B cell (primary cell): Measurements from ENCODE around the gene MRPL28. TPM values are rescaled to one million over a fixed set of nuclear protein-coding genes. Genes with fewer than 3 reads are reported as not detected.
"Not testable (repeated sequence)": the region's sequence is repeated elsewhere in the genome, so short reads cannot be mapped to it uniquely, and the experiment has no call there.

ENCODE experiments used
- ATAC-seq: fragments of 200-7000 bp; cut with Tn5 transposase; one replicate; pipeline ENCODE4 v1.10.0; 2021; ENCODE audit warnings: low read depth, mild to moderate bottlenecking, moderate number of reproducible peaks, moderate library complexity
- CTCF ChIA-PET: fragments of 350-600 bp; sonication (Branson Sonifier 250); formaldehyde crosslinking; loops from one replicate; lab custom pipeline; 2021; ENCODE audit warnings: antibody characterized with exemption, inconsistent platforms; lab: Charles Lee
- POLR2A ChIA-PET: fragments of 350-600 bp; sonication (Branson Sonifier 250); formaldehyde crosslinking; loops from one replicate; lab custom pipeline; 2021; ENCODE audit warnings: antibody characterized with exemption; lab: Charles Lee
- DNase-seq: peaks from one replicate; pipeline ENCODE4 v3.0.0; 2013
- H2AFZ ChIP-seq: 2 replicates; pipeline ENCODE4 v1.6.1; 2012; ENCODE audit warnings: mild to moderate bottlenecking, low read depth, low read length; ENCODE audit not compliant: insufficient read depth, poor library complexity, severe bottlenecking
- H3K27ac ChIP-seq, 2 donors: 1 replicate in 1 of 2; 2 replicates in 1 of 2; pipeline ENCODE4 v1.5.1; 2012 to 2013; ENCODE audit warnings: low read length in 2 of 2, mild to moderate bottlenecking in 2 of 2, moderate library complexity in 1 of 2
- H3K27me3 ChIP-seq, 4 experiments: fragments of 200-600 bp in 1 of 4; sonication (generic) in 1 of 4; replicated peaks in 1 of 4; 1 replicate in 2 of 4; 2 replicates in 2 of 4; pipeline versions ENCODE4 v1.6.1 to v1.7.0; 2013 to 2016; ENCODE audit warnings: low read length in 3 of 4, mild to moderate bottlenecking in 2 of 4, mixed read lengths in 1 of 4, moderate library complexity in 1 of 4; ENCODE audit not compliant: insufficient read depth in 4 of 4, control insufficient read depth in 3 of 4; ENCODE audit errors: control extremely low read depth in 1 of 4
- H3K36me3 ChIP-seq, 2 experiments: replicated peaks in 1 of 2; 1 replicate in 1 of 2; 2 replicates in 1 of 2; pipeline versions ENCODE4 v1.6.1 to v1.7.1; 2013; ENCODE audit warnings: low read length in 1 of 2; ENCODE audit not compliant: insufficient read depth in 2 of 2, control insufficient read depth in 1 of 2; ENCODE audit errors: control extremely low read depth in 1 of 2, extremely low read depth in 1 of 2
- H3K4me1 ChIP-seq, 2 donors: fragments of 200-600 bp in 1 of 2; sonication (generic) in 1 of 2; 1 replicate in 1 of 2; 2 replicates in 1 of 2; pipeline versions ENCODE4 v1.5.1 to v1.6.1; 2013 to 2017; ENCODE audit warnings: low read length in 2 of 2; ENCODE audit not compliant: control insufficient read depth in 2 of 2, insufficient read depth in 2 of 2
- H3K4me2 ChIP-seq: replicated peaks from 2 replicates; pipeline ENCODE3; 2012; ENCODE audit warnings: mild to moderate bottlenecking, low read depth, low read length; ENCODE audit not compliant: poor library complexity, severe bottlenecking
- H3K4me3 ChIP-seq, 5 experiments: fragments of 200-600 bp in 1 of 5; sonication (generic) in 1 of 5; 1 replicate in 3 of 5; 2 replicates in 2 of 5; pipeline versions ENCODE4 v1.5.1 to v1.7.0; 2011 to 2016; ENCODE audit warnings: low read length in 4 of 5, mild to moderate bottlenecking in 4 of 5, low read depth in 2 of 5, control low read depth in 1 of 5, moderate library complexity in 1 of 5; ENCODE audit not compliant: insufficient read depth in 1 of 5; ENCODE audit errors: control extremely low read depth in 1 of 5, extremely low read depth in 1 of 5
- H3K79me2 ChIP-seq: fragments of 200-600 bp; sonication (generic); one replicate; pipeline ENCODE4 v1.6.0; 2016; ENCODE audit warnings: low read length; ENCODE audit not compliant: control insufficient read depth, insufficient read depth
- H3K9ac ChIP-seq: fragments of 200-600 bp; sonication (generic); 2 replicates; pipeline ENCODE4 v1.6.1; 2017; ENCODE audit warnings: mild to moderate bottlenecking, low read length, moderate library complexity
- H3K9me3 ChIP-seq, 3 donors: one replicate each; pipeline versions ENCODE4 v1.6.1 to v1.7.1; 2013; ENCODE audit warnings: low read length in 2 of 3; ENCODE audit not compliant: control insufficient read depth in 2 of 3, insufficient read depth in 1 of 3; ENCODE audit errors: control extremely low read depth in 1 of 3
- H4K20me1 ChIP-seq: 2 replicates; pipeline ENCODE4 v1.6.0; 2012; ENCODE audit warnings: mild to moderate bottlenecking, low read length; ENCODE audit not compliant: insufficient read depth, control insufficient read depth, poor library complexity, severe bottlenecking
- H3K27ac Mint-ChIP-seq: one replicate; pipeline ENCODE4 v1.8.0; 2021; ENCODE audit warnings: mixed read lengths
- H3K27me3 Mint-ChIP-seq: one replicate; pipeline ENCODE4 v1.8.0; 2021; ENCODE audit warnings: mixed read lengths
- H3K4me1 Mint-ChIP-seq: one replicate; pipeline ENCODE4 v1.8.0; 2021; ENCODE audit warnings: mixed read lengths
- H3K4me3 Mint-ChIP-seq: one replicate; pipeline ENCODE4 v1.8.0; 2021; ENCODE audit warnings: mixed read lengths
- H3K9me3 Mint-ChIP-seq: one replicate; pipeline ENCODE4 v1.8.0; 2022; ENCODE audit warnings: mixed read lengths; ENCODE audit not compliant: insufficient read depth
- EZH2 ChIP-seq: IDR thresholded peaks from 2 replicates; pipeline ENCODE4 v1.6.1; 2012; ENCODE audit warnings: borderline replicate concordance, low read depth, mild to moderate bottlenecking, moderate library complexity, low read length; ENCODE audit not compliant: insufficient read depth, poor library complexity, severe bottlenecking
- WGBS: methylation state at CpG from one replicate; pipeline ENCODE4 v1.1.5; 2013; ENCODE audit warnings: missing lambda C conversion rate; ENCODE audit not compliant: insufficient coverage; 5-methylcytosine and 5-hydroxymethylcytosine counted together
- intact Hi-C: fragments of 100-400 bp; cut with micrococcal nuclease; formaldehyde crosslinking; loops from one replicate; pipeline ENCODE4 v1.10.0; 2022
- polyA plus RNA-seq: library from polyadenylated mRNA; depleted of rRNA; stranded (reverse); fragments of >200 nt; gene quantifications from 2 replicates; pipeline ENCODE4 v1.2.3, GENCODE V29; 2012
- total RNA-seq, 2 donors: library from RNA; stranded (reverse); fragments of 120-200 nt in 1 of 2; gene quantifications; 1 replicate in 1 of 2; 2 replicates in 1 of 2; pipeline versions ENCODE4 v1.2.3 to v1.2.4, GENCODE V29; 2013 to 2022
- TF ChIP-seq, protein P1 (sequence below): fragments of 200-600 bp; IDR thresholded peaks from one replicate; pipeline ENCODE4 v1.8.0; 2022; ENCODE audit warnings: antibody characterized with exemption, mild to moderate bottlenecking

Gene MRPL28
- total and polyA plus RNA-seq, 2 donors (not counting 1 experiment from before 2014, with no cell fraction given): 44.3 to 67.7 TPM

GRCh38 chr16:378113-378820, 7.9 kb upstream of the MRPL28 start:
- WGBS: 91% methylated on average over 20 of the region's 36 CpGs
- H3K27me3 Mint-ChIP-seq, H3K4me3 Mint-ChIP-seq, H3K9me3 ChIP-seq, H2AFZ ChIP-seq, H3K9me3 Mint-ChIP-seq, CTCF ChIA-PET, H3K4me3 ChIP-seq, H3K27ac Mint-ChIP-seq, intact Hi-C loops, H3K9ac ChIP-seq, H3K4me2 ChIP-seq, H3K4me1 Mint-ChIP-seq, H3K27ac ChIP-seq, DNase-seq, ATAC-seq, H3K27me3 ChIP-seq: not testable (repeated sequence)
- Histone ChIP-seq H3K4me1 (peaks cover 11 to 22% of the 10 kb centered on the region in 2 donors), H4K20me1 (peaks cover 18% of the 10 kb centered on the region), H3K36me3 (peaks cover 0 to 24% of the 10 kb centered on the region in 2 experiments), H3K79me2 (peaks cover 32% of the 10 kb centered on the region)
- POLR2A ChIA-PET: interaction anchor here (2.8 kb wide), 1 partner anchor 23 kb away, joined by 14 read pairs; the partner anchor contains the start of gene DECR2

DNA sequence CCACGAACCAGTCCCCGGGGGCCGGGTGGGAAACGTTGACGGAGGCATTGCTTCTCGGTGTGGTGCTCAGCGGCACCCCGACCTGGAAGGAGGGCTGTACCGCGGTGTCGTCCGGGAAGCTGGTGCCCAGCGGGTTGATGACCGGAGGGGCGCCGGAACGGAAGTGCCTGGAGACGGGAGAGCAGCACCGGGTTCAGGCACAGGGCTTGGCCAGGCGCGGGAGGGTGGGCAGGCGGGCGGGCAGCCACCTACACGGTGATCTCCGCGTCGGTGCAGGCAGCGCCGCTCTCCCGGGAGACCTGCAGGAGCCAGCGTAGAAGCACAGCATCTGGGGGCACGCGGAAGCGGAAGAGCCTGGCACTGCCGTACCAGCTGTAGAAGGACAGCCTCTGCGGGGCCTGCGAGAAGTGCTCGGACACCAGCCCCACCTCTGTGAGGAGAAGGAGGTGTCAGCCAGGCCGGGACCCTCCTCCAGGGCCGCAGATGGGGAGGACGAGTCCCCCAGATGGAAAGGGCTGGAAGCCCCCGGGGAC, 7.1 kb upstream of the MRPL28 start:
- no peak overlapping the region for H3K4me3 ChIP-seq
- WGBS: 93% methylated on average over 42 of the region's 42 CpGs
- POLR2A ChIA-PET: no interaction called here

More for the DNA sequence above, 7.1 kb upstream of the MRPL28 start:
- intact Hi-C loops: no loop called here
- no peak overlapping the region for H3K27ac ChIP-seq
- H2AFZ ChIP-seq: no peak overlapping the region
- peaks cover 32% of the 10 kb centered on the region for H3K79me2 ChIP-seq
- no peaks in the 10 kb centered on the region for H3K9me3 Mint-ChIP-seq
- DNase-seq (no peak), ATAC-seq (no peak)
- no peak overlapping the region for H3K27ac Mint-ChIP-seq
- H3K4me1 ChIP-seq: peaks cover 5 to 15% of the 10 kb centered on the region in 2 donors
- peaks cover 18% of the 10 kb centered on the region for H4K20me1 ChIP-seq
- no peak overlapping the region for H3K4me2 ChIP-seq
- CTCF ChIA-PET: no interaction called here
- peaks cover 4% of the 10 kb centered on the region for H3K4me1 Mint-ChIP-seq
- H3K9ac ChIP-seq: no peak overlapping the region
- H3K27me3 Mint-ChIP-seq: no peaks in the 10 kb centered on the region
- H3K9me3 ChIP-seq: no peaks in the 10 kb centered on the region
- no peak overlapping the region for H3K4me3 Mint-ChIP-seq
- TF ChIP-seq, protein P1, sequence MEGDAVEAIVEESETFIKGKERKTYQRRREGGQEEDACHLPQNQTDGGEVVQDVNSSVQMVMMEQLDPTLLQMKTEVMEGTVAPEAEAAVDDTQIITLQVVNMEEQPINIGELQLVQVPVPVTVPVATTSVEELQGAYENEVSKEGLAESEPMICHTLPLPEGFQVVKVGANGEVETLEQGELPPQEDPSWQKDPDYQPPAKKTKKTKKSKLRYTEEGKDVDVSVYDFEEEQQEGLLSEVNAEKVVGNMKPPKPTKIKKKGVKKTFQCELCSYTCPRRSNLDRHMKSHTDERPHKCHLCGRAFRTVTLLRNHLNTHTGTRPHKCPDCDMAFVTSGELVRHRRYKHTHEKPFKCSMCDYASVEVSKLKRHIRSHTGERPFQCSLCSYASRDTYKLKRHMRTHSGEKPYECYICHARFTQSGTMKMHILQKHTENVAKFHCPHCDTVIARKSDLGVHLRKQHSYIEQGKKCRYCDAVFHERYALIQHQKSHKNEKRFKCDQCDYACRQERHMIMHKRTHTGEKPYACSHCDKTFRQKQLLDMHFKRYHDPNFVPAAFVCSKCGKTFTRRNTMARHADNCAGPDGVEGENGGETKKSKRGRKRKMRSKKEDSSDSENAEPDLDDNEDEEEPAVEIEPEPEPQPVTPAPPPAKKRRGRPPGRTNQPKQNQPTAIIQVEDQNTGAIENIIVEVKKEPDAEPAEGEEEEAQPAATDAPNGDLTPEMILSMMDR: no peak
- no peak for TF ChIP-seq EZH2
- peaks cover 0 to 28% of the 10 kb centered on the region in 2 experiments for H3K36me3 ChIP-seq
- H3K27me3 ChIP-seq: no peaks in the 10 kb centered on the region
